Gastroesophageal sphincter (tissue), 3 donors: Measurements from ENCODE around the gene ARHGEF7.

ENCODE experiments used
- CTCF ChIP-seq, 4 experiments: fragments of 200-600 bp in 2 of 4; fragments of 450-650 bp in 2 of 4; sonication (generic) in 1 of 4; IDR thresholded peaks; one replicate each; pipeline ENCODE4 v1.5.1; 2017 to 2019; ENCODE audit warnings: antibody characterized with exemption in 4 of 4, mild to moderate bottlenecking in 2 of 4, moderate library complexity in 2 of 4
- POLR2A ChIP-seq, 2 donors: fragments of 450-650 bp; IDR thresholded peaks; one replicate each; pipeline ENCODE4 v1.6.1; 2017; ENCODE audit warnings: antibody characterized with exemption in 2 of 2, mild to moderate bottlenecking in 2 of 2, moderate library complexity in 1 of 2

- TF ChIP-seq CTCF (IDR thresholded peaks at IDR 0.05) (no peak), POLR2A (IDR thresholded peaks at IDR 0.05) (no peak)
Measured at GRCh38 chr13:111278743-111279652, 163.9 kb downstream of the ARHGEF7 start.
